ES-I3 (cell line): ENCODE measurements around the gene MRPS15.

Experiments
- H3K36me3 ChIP-seq: 2 replicates; pipeline ENCODE4 v1.6.1; 2013; ENCODE audit warnings: mild to moderate bottlenecking, low read length, control low read depth, moderate library complexity; ENCODE audit not compliant: insufficient read depth
- H3K4me1 ChIP-seq: 2 replicates; pipeline ENCODE4 v1.6.1; 2013; ENCODE audit warnings: mild to moderate bottlenecking, control low read depth, low read length; ENCODE audit not compliant: insufficient read depth
- H3K9ac ChIP-seq: 2 replicates; pipeline ENCODE4 v1.6.1; 2013; ENCODE audit warnings: low read depth, mild to moderate bottlenecking, low read length, moderate library complexity
- H3K9me3 ChIP-seq: 2 replicates; pipeline ENCODE4 v1.6.1; 2013; ENCODE audit warnings: mild to moderate bottlenecking, low read length, moderate library complexity; ENCODE audit not compliant: control insufficient read depth, insufficient read depth

MRPS15 gene

GRCh38 chr1:36457691-36458090 is 6.5 kb downstream of the MRPS15 start:
- Histone ChIP-seq H3K4me1 (no peaks in the 10 kb centered on the region), H3K9ac (no peak overlapping the region), H3K36me3 (peaks cover 22% of the 10 kb centered on the region), H3K9me3 (no peaks in the 10 kb centered on the region)

GRCh38 chr1:36456391-36456928 is 7.7 kb downstream of the MRPS15 start:
- H3K9ac ChIP-seq: no peak overlapping the region
- H3K9me3 ChIP-seq: no peaks in the 10 kb centered on the region
- H3K4me1 ChIP-seq: no peaks in the 10 kb centered on the region
- peaks cover 21% of the 10 kb centered on the region for H3K36me3 ChIP-seq

GRCh38 chr1:36455386-36455785 is 8.8 kb downstream of the MRPS15 start:
- H3K4me1 ChIP-seq: no peaks in the 10 kb centered on the region
- no peak overlapping the region for H3K9ac ChIP-seq
- H3K9me3 ChIP-seq: no peaks in the 10 kb centered on the region
- H3K36me3 ChIP-seq: peaks cover 15% of the 10 kb centered on the region; the same call in 1 of the 2 replicates

- Histone ChIP-seq H3K9me3 (no peaks in the 10 kb centered on the region), H3K36me3 (peaks cover 15% of the 10 kb centered on the region; the same call in 1 of the 2 replicates), H3K9ac (no peak overlapping the region), H3K4me1 (no peaks in the 10 kb centered on the region)
Observed at GRCh38 chr1:36453600-36454388, 10.4 kb downstream of the MRPS15 start.

- Histone ChIP-seq H3K9ac (no peak overlapping the region), H3K4me1 (no peaks in the 10 kb centered on the region), H3K36me3 (peaks cover 15% of the 10 kb centered on the region; the same call in 1 of the 2 replicates), H3K9me3 (no peaks in the 10 kb centered on the region)
Observed at GRCh38 chr1:36453051-36453450, 11.1 kb downstream of the MRPS15 start.

GRCh38 chr1:36450919-36451305 is 13.3 kb downstream of the MRPS15 start:
- Histone ChIP-seq H3K9ac (peak overlapping the region; percentile 92), H3K9me3 (no peaks in the 10 kb centered on the region), H3K4me1 (peaks cover 8% of the 10 kb centered on the region; the same call in 1 of the 2 replicates)

GRCh38 chr1:36450270-36450918 is 13.8 kb downstream of the MRPS15 start, which contains the start of gene OSCP1:
Gene OSCP1 (minus strand): TSS chr1:36450451. CDS start chr1:36450369, 82 bp downstream.
- H3K9ac ChIP-seq: peak within 1 kb of the TSS; percentile 92
- H3K4me1 ChIP-seq: peaks cover 8% of the 10 kb centered on the region; the same call in 1 of the 2 replicates
- H3K36me3 ChIP-seq: peaks cover 7% of the 10 kb centered on the region; the same call in 1 of the 2 replicates
- no peaks in the 10 kb centered on the region for H3K9me3 ChIP-seq

More at GRCh38 chr1:36450919-36451305, 13.3 kb downstream of the MRPS15 start:
- H3K36me3 ChIP-seq: peaks cover 7% of the 10 kb centered on the region; the same call in 1 of the 2 replicates

- H3K9me3 ChIP-seq: no peaks in the 10 kb centered on the region
- H3K36me3 ChIP-seq: no peaks in the 10 kb centered on the region
- peaks cover 8% of the 10 kb centered on the region for H3K4me1 ChIP-seq
- no peak overlapping the region for H3K9ac ChIP-seq
Observed at GRCh38 chr1:36448530-36449056, 15.6 kb downstream of the MRPS15 start.

- H3K9ac ChIP-seq: no peak overlapping the region
- H3K4me1 ChIP-seq: peaks cover 8% of the 10 kb centered on the region
- H3K9me3 ChIP-seq: no peaks in the 10 kb centered on the region
- H3K36me3 ChIP-seq: no peaks in the 10 kb centered on the region
Observed at GRCh38 chr1:36447450-36447849, 16.7 kb downstream of the MRPS15 start.

GRCh38 chr1:36446746-36447145 is 17.4 kb downstream of the MRPS15 start:
- H3K9me3 ChIP-seq: no peaks in the 10 kb centered on the region
- H3K4me1 ChIP-seq: peaks cover 8% of the 10 kb centered on the region
- no peak overlapping the region for H3K9ac ChIP-seq
- no peaks in the 10 kb centered on the region for H3K36me3 ChIP-seq

GRCh38 chr1:36446271-36446670 is 17.9 kb downstream of the MRPS15 start:
- Histone ChIP-seq H3K4me1 (peaks cover 8% of the 10 kb centered on the region), H3K9ac (no peak overlapping the region), H3K9me3 (no peaks in the 10 kb centered on the region)

GRCh38 chr1:36443297-36443696 is 20.9 kb downstream of the MRPS15 start:
- Histone ChIP-seq H3K4me1 (peaks cover 21% of the 10 kb centered on the region), H3K36me3 (no peaks in the 10 kb centered on the region), H3K9ac (no peak overlapping the region), H3K9me3 (no peaks in the 10 kb centered on the region)

More at GRCh38 chr1:36446271-36446670, 17.9 kb downstream of the MRPS15 start:
- H3K36me3 ChIP-seq: no peaks in the 10 kb centered on the region

GRCh38 chr1:36442337-36442736 is 21.8 kb downstream of the MRPS15 start:
- Histone ChIP-seq H3K4me1 (peaks cover 21% of the 10 kb centered on the region), H3K9me3 (no peaks in the 10 kb centered on the region), H3K9ac (peak overlapping the region; percentile 23; the same call in 1 of the 2 replicates), H3K36me3 (no peaks in the 10 kb centered on the region)

GRCh38 chr1:36440646-36441045 is 23.5 kb downstream of the MRPS15 start:
- no peaks in the 10 kb centered on the region for H3K9me3 ChIP-seq
- H3K4me1 ChIP-seq: peaks cover 13% of the 10 kb centered on the region
- H3K36me3 ChIP-seq: no peaks in the 10 kb centered on the region
- H3K9ac ChIP-seq: peak overlapping the region; percentile 22; the same call in 1 of the 2 replicates
